Natural killer cell (primary cell): ENCODE results near the gene ESYT2. TPM values are rescaled to one million over a fixed set of nuclear protein-coding genes. Genes with fewer than 3 reads are reported as not detected.
A peak's percentile ranks its signal among the peaks of the same experiment; 100 is the strongest.

Experiments used
- ATAC-seq, 3 donors: fragments of 150-1000 bp in 2 of 3; fragments of 200-7000 bp in 1 of 3; cut with Tn5 transposase; 1 replicate in 1 of 3; 2 replicates in 2 of 3; pipeline ENCODE4 v1.10.0; 2021; ENCODE audit warnings: mild to moderate bottlenecking in 2 of 3, moderate library complexity in 2 of 3
- DNase-seq, 2 donors: peaks; one replicate each; pipeline versions ENCODE4 v3.0.0 to v3.0.0-alpha.2; 2013 to 2021; ENCODE audit warnings: mixed read lengths in 1 of 2
- H3K27ac ChIP-seq: one replicate; pipeline ENCODE4 v1.5.1; 2013; ENCODE audit warnings: mild to moderate bottlenecking, low read length
- H3K27me3 ChIP-seq: one replicate; pipeline ENCODE4 v1.6.1; 2013; ENCODE audit warnings: low read length; ENCODE audit not compliant: control insufficient read depth, insufficient read depth
- H3K36me3 ChIP-seq: one replicate; pipeline ENCODE4 v1.6.1; 2013; ENCODE audit warnings: low read length; ENCODE audit not compliant: control insufficient read depth, insufficient read depth
- H3K4me1 ChIP-seq: one replicate; pipeline ENCODE4 v1.6.1; 2013; ENCODE audit warnings: low read length; ENCODE audit not compliant: control insufficient read depth, insufficient read depth
- H3K4me3 ChIP-seq: one replicate; pipeline ENCODE4 v1.5.1; 2013; ENCODE audit warnings: low read length
- H3K9me3 ChIP-seq: one replicate; pipeline ENCODE4 v1.6.1; 2013; ENCODE audit warnings: low read length; ENCODE audit not compliant: control insufficient read depth, insufficient read depth
- H3K27ac Mint-ChIP-seq, 2 donors: one replicate each; pipeline ENCODE4 v1.8.0; 2022; ENCODE audit warnings: mild to moderate bottlenecking in 2 of 2, mixed read lengths in 2 of 2, moderate library complexity in 1 of 2
- H3K27me3 Mint-ChIP-seq, 2 donors: one replicate each; pipeline ENCODE4 v1.8.0; 2022; ENCODE audit warnings: low read depth in 2 of 2, mixed read lengths in 2 of 2
- H3K36me3 Mint-ChIP-seq: one replicate; pipeline ENCODE4 v1.8.0; 2022; ENCODE audit warnings: mixed read lengths
- H3K4me1 Mint-ChIP-seq, 2 donors: one replicate each; pipeline ENCODE4 v1.8.0; 2022; ENCODE audit warnings: mixed read lengths in 2 of 2
- H3K4me3 Mint-ChIP-seq: one replicate; pipeline ENCODE4 v1.8.0; 2022; ENCODE audit warnings: mild to moderate bottlenecking, moderate library complexity, mixed read lengths
- H3K9me3 Mint-ChIP-seq, 2 donors: one replicate each; pipeline ENCODE4 v1.8.0; 2022; ENCODE audit warnings: mixed read lengths in 2 of 2
- WGBS: methylation state at CpG from one replicate; pipeline ENCODE4 v1.1.7; 2013; ENCODE audit warnings: missing lambda C conversion rate; ENCODE audit not compliant: insufficient coverage; 5-methylcytosine and 5-hydroxymethylcytosine counted together
- intact Hi-C: fragments of 100-400 bp; cut with micrococcal nuclease; formaldehyde crosslinking; loops from one replicate; pipeline ENCODE4 v1.14.2; 2022
- total RNA-seq, 4 donors: library from RNA; stranded (reverse); fragments of 120-200 nt in 1 of 4; gene quantifications; one replicate each; pipeline versions ENCODE4 v1.2.3 to v1.2.4, GENCODE V29; 2013 to 2022
- TF ChIP-seq, protein P1 (sequence below): fragments of 200-600 bp; IDR thresholded peaks from one replicate; pipeline ENCODE4 v1.8.0; 2022; ENCODE audit warnings: antibody characterized with exemption

ESYT2 gene
- total RNA-seq, 3 donors from 2014 or later (not counting 1 experiment from before 2014, with no cell fraction given) = 137 to 163 (median 160) TPM

DNA sequence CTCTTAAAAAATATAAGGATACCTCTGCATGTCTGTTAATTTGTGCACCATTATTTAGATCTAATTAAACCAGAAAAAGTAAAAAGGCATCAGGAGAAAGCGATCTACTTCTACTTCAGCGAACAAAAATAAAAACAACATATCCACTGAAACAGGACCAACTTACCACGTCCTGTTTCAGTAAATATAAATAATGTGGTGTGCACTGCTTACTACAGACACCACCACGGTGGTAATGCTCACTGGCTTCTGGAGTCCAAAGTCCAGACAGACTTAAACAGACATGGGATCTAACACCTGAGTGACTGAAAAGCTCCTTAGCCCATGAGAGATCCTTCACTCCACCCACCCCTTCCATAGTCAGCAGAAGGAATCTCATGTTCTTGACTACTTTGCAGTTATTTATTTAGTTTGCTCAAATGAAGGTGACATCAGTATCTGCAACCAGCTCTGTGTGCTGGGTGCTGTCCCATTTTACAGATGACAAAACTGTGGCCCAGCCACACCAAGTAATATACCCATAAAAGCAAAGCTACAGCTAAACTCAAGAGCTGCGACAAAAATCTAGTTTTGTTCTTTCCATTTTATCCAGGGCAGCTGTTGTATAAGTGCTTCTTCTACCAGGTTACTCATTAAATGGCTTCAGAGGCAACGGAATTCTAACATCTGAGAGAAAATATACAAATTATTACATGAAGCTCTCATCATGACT lies 62.6 kb downstream of the ESYT2 start:
- peak overlapping the region; percentile 63 to 64 for H3K27ac Mint-ChIP-seq
- no peaks in the 10 kb centered on the region for H3K27me3 Mint-ChIP-seq
- no peaks in the 10 kb centered on the region for H3K9me3 ChIP-seq
- H3K4me3 ChIP-seq = no peak overlapping the region
- peaks cover 16% of the 10 kb centered on the region for H3K36me3 Mint-ChIP-seq
- WGBS = 96% methylated on average over 2 of the region's 6 CpGs
- no peaks in the 10 kb centered on the region for H3K4me1 ChIP-seq
- TF ChIP-seq, protein P1, sequence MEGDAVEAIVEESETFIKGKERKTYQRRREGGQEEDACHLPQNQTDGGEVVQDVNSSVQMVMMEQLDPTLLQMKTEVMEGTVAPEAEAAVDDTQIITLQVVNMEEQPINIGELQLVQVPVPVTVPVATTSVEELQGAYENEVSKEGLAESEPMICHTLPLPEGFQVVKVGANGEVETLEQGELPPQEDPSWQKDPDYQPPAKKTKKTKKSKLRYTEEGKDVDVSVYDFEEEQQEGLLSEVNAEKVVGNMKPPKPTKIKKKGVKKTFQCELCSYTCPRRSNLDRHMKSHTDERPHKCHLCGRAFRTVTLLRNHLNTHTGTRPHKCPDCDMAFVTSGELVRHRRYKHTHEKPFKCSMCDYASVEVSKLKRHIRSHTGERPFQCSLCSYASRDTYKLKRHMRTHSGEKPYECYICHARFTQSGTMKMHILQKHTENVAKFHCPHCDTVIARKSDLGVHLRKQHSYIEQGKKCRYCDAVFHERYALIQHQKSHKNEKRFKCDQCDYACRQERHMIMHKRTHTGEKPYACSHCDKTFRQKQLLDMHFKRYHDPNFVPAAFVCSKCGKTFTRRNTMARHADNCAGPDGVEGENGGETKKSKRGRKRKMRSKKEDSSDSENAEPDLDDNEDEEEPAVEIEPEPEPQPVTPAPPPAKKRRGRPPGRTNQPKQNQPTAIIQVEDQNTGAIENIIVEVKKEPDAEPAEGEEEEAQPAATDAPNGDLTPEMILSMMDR = no peak
- H3K27me3 ChIP-seq = no peaks in the 10 kb centered on the region
- intact Hi-C loops = no loop called here
- H3K4me3 Mint-ChIP-seq = no peak overlapping the region
- H3K27ac ChIP-seq = no peak overlapping the region
- DNase-seq (no peak), ATAC-seq (no peak)
- H3K9me3 Mint-ChIP-seq = no peaks in the 10 kb centered on the region
- H3K4me1 Mint-ChIP-seq = peaks cover 6 to 12% of the 10 kb centered on the region in 2 donors
- H3K36me3 ChIP-seq = peaks cover 57% of the 10 kb centered on the region

DNA sequence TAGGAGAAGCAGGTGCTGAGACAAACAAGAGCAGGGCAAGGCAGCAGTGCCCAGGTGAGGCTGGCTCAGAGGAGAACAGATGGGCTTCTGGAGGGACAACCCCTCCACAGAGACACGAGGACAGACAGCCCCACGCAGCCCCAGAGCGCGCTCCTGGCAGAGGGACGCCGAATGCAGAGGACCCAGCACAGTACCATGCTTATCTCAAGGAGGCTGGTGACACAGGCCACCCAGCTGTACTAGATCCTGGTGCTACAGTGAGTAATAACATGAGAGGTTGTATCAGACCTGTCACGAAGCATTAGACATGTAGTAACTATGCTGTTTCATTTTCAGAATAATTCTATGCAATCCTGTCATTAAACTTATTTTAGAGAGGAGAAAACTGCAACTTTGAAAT lies 64.3 kb downstream of the ESYT2 start:
- Histone ChIP-seq H3K36me3 (peaks cover 70% of the 10 kb centered on the region), H3K27me3 (no peaks in the 10 kb centered on the region), H3K4me1 (no peaks in the 10 kb centered on the region), H3K4me3 (no peak overlapping the region), H3K9me3 (no peaks in the 10 kb centered on the region), H3K27ac (no peak overlapping the region)
- no peak overlapping the region for H3K4me3 Mint-ChIP-seq
- ATAC-seq (no peak), DNase-seq (no peak)
- intact Hi-C loops = no loop called here
- H3K27me3 Mint-ChIP-seq = no peaks in the 10 kb centered on the region
- H3K36me3 Mint-ChIP-seq = peaks cover 24% of the 10 kb centered on the region
- H3K27ac Mint-ChIP-seq = peak overlapping the region; percentile 56 to 67
- TF ChIP-seq, protein P1 = no peak
- no peaks in the 10 kb centered on the region for H3K9me3 Mint-ChIP-seq
- WGBS = 97% methylated on average over 7 of the region's 7 CpGs
- H3K4me1 Mint-ChIP-seq = peaks cover 6 to 12% of the 10 kb centered on the region in 2 donors

DNA sequence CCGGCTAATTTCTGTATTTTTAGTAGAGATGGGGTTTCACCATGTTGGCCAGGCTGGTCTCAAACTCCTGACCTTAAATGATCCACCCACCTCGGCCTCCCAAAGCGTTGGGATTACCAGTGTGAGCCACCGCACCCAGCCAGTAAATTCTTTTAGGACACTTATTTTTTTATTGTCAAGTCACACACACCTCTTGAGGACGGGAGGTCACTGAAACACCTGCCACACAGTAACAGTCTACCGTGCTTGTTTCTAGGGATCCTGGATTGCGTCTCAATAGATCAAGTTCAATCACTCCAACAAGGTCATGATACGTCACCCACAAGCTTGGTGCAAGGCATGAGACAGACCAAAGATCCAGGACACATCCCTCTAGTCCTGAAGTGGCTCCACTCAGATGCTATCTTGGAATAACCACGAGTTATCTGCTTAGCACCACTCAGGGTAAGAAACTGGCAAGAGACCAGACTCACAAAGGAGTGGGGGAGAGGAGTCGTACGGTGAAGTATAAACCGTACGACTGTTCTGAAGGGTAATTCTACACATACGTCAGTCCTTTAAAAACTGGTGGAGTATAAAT lies 65.8 kb downstream of the ESYT2 start:
- peaks cover 38% of the 10 kb centered on the region for H3K36me3 Mint-ChIP-seq
- Histone ChIP-seq H3K9me3 (no peaks in the 10 kb centered on the region), H3K36me3 (peaks cover 84% of the 10 kb centered on the region), H3K4me1 (no peaks in the 10 kb centered on the region), H3K27ac (no peak overlapping the region), H3K27me3 (no peaks in the 10 kb centered on the region), H3K4me3 (no peak overlapping the region)
- H3K4me3 Mint-ChIP-seq = no peak overlapping the region
- no peaks in the 10 kb centered on the region for H3K9me3 Mint-ChIP-seq
- H3K27ac Mint-ChIP-seq = peak overlapping the region in 1 of 2 donors; percentile 67
- no peaks in the 10 kb centered on the region for H3K27me3 Mint-ChIP-seq
- H3K4me1 Mint-ChIP-seq = peaks cover 0 to 12% of the 10 kb centered on the region in 2 donors
- DNase-seq (no peak), ATAC-seq (no peak)
- intact Hi-C loops = no loop called here
- TF ChIP-seq, protein P1 = no peak
- 99% methylated on average over 13 of the region's 14 CpGs for WGBS
